ENCODE measurements around the gene FSTL4. TPM values are rescaled to one million over a fixed set of nuclear protein-coding genes. Genes with fewer than 3 reads are reported as not detected.

Gene FSTL4
- polyA plus RNA-seq, 3 donors = not detected

GRCh38 chr5:133530270-133530669 is 82.1 kb downstream of the FSTL4 start:
- no peak overlapping the region for H2AFZ ChIP-seq (ENCODE audit: insufficient read depth, low read depth, low read length, poor library complexity, severe bottlenecking)
- intact Hi-C loops (cut with micrococcal nuclease) = no loop called here
- Mint-ChIP-seq H3K4me1 (no peaks in the 10 kb centered on the region), H3K27ac (no peak overlapping the region), H3K27me3 (ENCODE audit: low read depth in 3 of 3) (peaks cover 4 to 11% (median 4%) of the 10 kb centered on the region in 3 donors), H3K36me3 (no peaks in the 10 kb centered on the region), H3K4me3 (no peak overlapping the region), H3K9me3 (peaks cover 0 to 2% (median 0%) of the 10 kb centered on the region in 7 donors)
- WGBS (ENCODE audit: insufficient coverage) = 92% methylated on average over 6 of the region's 6 CpGs
- no peak for TF ChIP-seq CTCF (IDR thresholded peaks at IDR 0.05)
- H3K4me2 ChIP-seq (replicated peaks; ENCODE audit: extremely low read depth, low read length, poor library complexity, severe bottlenecking) = no peak overlapping the region
- H3K27me3 ChIP-seq (ENCODE audit: control insufficient read depth in 2 of 2, insufficient read depth in 2 of 2, low read length in 2 of 2) = no peaks in the 10 kb centered on the region
- H3K9me3 ChIP-seq (replicated peaks in 1 of 2; ENCODE audit: control insufficient read depth in 1 of 2, insufficient read depth in 1 of 2, low read length in 2 of 2) = no peaks in the 10 kb centered on the region
- no peaks in the 10 kb centered on the region for H3K36me3 ChIP-seq (replicated peaks in 1 of 2; ENCODE audit: control insufficient read depth in 1 of 2, insufficient read depth in 2 of 2, low read length in 2 of 2)
- no peak overlapping the region for H3K27ac ChIP-seq (ENCODE audit: low read depth in 1 of 2, low read length in 2 of 2)
- no peaks in the 10 kb centered on the region for H3K4me1 ChIP-seq (ENCODE audit: control insufficient read depth in 1 of 2, insufficient read depth in 2 of 2, low read length in 2 of 2)
- no peak overlapping the region for H3K9ac ChIP-seq (ENCODE audit: insufficient read depth, low read length, poor library complexity, severe bottlenecking)
- no peaks in the 10 kb centered on the region for H3K79me2 ChIP-seq (ENCODE audit: insufficient read depth, low read length)
- no peaks in the 10 kb centered on the region for H4K20me1 ChIP-seq (ENCODE audit: insufficient read depth, low read length)
- no peak for DNase-seq
- H3K4me3 ChIP-seq (replicated peaks in 1 of 3; ENCODE audit: low read depth in 2 of 3, low read length in 3 of 3) = no peak overlapping the region

GRCh38 chr5:133528841-133529240 is 83.5 kb downstream of the FSTL4 start:
- no peaks in the 10 kb centered on the region for H3K36me3 ChIP-seq (replicated peaks in 1 of 2; ENCODE audit: control insufficient read depth in 1 of 2, insufficient read depth in 2 of 2, low read length in 2 of 2)
- Mint-ChIP-seq H3K27me3 (ENCODE audit: low read depth in 3 of 3) (peaks cover 2 to 6% (median 5%) of the 10 kb centered on the region in 3 donors), H3K9me3 (peaks cover 0 to 2% (median 0%) of the 10 kb centered on the region in 7 donors), H3K27ac (no peak overlapping the region), H3K4me3 (no peak overlapping the region), H3K36me3 (no peaks in the 10 kb centered on the region), H3K4me1 (no peaks in the 10 kb centered on the region)
- DNase-seq = no peak
- intact Hi-C loops (cut with micrococcal nuclease) = loop anchor here in 1 of 2 donors (10.0 kb wide), 1 partner anchor 104 kb away; no protein-coding TSS in a partner anchor
- no peaks in the 10 kb centered on the region for H3K79me2 ChIP-seq (ENCODE audit: insufficient read depth, low read length)
- H2AFZ ChIP-seq (ENCODE audit: insufficient read depth, low read depth, low read length, poor library complexity, severe bottlenecking) = no peak overlapping the region
- no peaks in the 10 kb centered on the region for H3K27me3 ChIP-seq (ENCODE audit: control insufficient read depth in 2 of 2, insufficient read depth in 2 of 2, low read length in 2 of 2)
- TF ChIP-seq CTCF (IDR thresholded peaks at IDR 0.05) = no peak
- H4K20me1 ChIP-seq (ENCODE audit: insufficient read depth, low read length) = no peaks in the 10 kb centered on the region
- no peaks in the 10 kb centered on the region for H3K4me1 ChIP-seq (ENCODE audit: control insufficient read depth in 1 of 2, insufficient read depth in 2 of 2, low read length in 2 of 2)
- 88% methylated on average over 4 of the region's 4 CpGs for WGBS (ENCODE audit: insufficient coverage)
- H3K27ac ChIP-seq (ENCODE audit: low read depth in 1 of 2, low read length in 2 of 2) = no peak overlapping the region
- H3K9me3 ChIP-seq (replicated peaks in 1 of 2; ENCODE audit: control insufficient read depth in 1 of 2, insufficient read depth in 1 of 2, low read length in 2 of 2) = no peaks in the 10 kb centered on the region
- H3K9ac ChIP-seq (ENCODE audit: insufficient read depth, low read length, poor library complexity, severe bottlenecking) = no peak overlapping the region
- H3K4me3 ChIP-seq (replicated peaks in 1 of 3; ENCODE audit: low read depth in 2 of 3, low read length in 3 of 3) = no peak overlapping the region
- H3K4me2 ChIP-seq (replicated peaks; ENCODE audit: extremely low read depth, low read length, poor library complexity, severe bottlenecking) = no peak overlapping the region

Data from CD14-positive monocyte (primary cell).